H9 (cell line): ENCODE results near the gene MSANTD1. TPM values are rescaled to one million over a fixed set of nuclear protein-coding genes. Genes with fewer than 3 reads are reported as not detected.

ENCODE experiments used
- DNase-seq: peaks from one replicate; pipeline ENCODE4 v3.0.0-alpha.2; 2017
- H2AFZ ChIP-seq: one replicate; pipeline ENCODE4 v1.6.1; 2013; ENCODE audit warnings: mild to moderate bottlenecking, low read length, control low read depth, moderate library complexity
- H2AK5ac ChIP-seq: 2 replicates; pipeline ENCODE4 v1.6.1; 2013; ENCODE audit warnings: low read length, control low read depth, mixed read lengths; ENCODE audit not compliant: insufficient read length
- H2BK120ac ChIP-seq: one replicate; pipeline ENCODE4 v1.6.1; 2013; ENCODE audit warnings: low read depth, mild to moderate bottlenecking, low read length, control low read depth, inconsistent platforms; ENCODE audit not compliant: poor library complexity, severe bottlenecking
- H2BK12ac ChIP-seq: 2 replicates; pipeline ENCODE4 v1.6.1; 2013; ENCODE audit warnings: low read length, control low read depth, mixed read lengths, low read depth; ENCODE audit not compliant: insufficient read length
- H2BK15ac ChIP-seq: 2 replicates; pipeline ENCODE4 v1.6.1; 2013; ENCODE audit warnings: low read depth, low read length, control low read depth
- H2BK20ac ChIP-seq: one replicate; pipeline ENCODE4 v1.6.1; 2013; ENCODE audit warnings: low read depth, mild to moderate bottlenecking, low read length, control low read depth, inconsistent platforms; ENCODE audit not compliant: poor library complexity, severe bottlenecking
- H2BK5ac ChIP-seq: 2 replicates; pipeline ENCODE4 v1.6.1; 2013; ENCODE audit warnings: low read length, control low read depth, mixed read lengths; ENCODE audit not compliant: insufficient read length
- H3K14ac ChIP-seq: 2 replicates; pipeline ENCODE4 v1.6.1; 2013; ENCODE audit warnings: low read length, control low read depth; ENCODE audit not compliant: insufficient read depth
- H3K18ac ChIP-seq: 2 replicates; pipeline ENCODE4 v1.6.1; 2013; ENCODE audit warnings: low read depth, mild to moderate bottlenecking, mixed read lengths, low read length, control low read depth; ENCODE audit not compliant: insufficient read length
- H3K23ac ChIP-seq: 2 replicates; pipeline ENCODE4 v1.6.1; 2013; ENCODE audit warnings: low read length, control low read depth, mixed read lengths, low read depth; ENCODE audit not compliant: insufficient read length
- H3K23me2 ChIP-seq: 2 replicates; pipeline ENCODE4 v1.6.1; 2013; ENCODE audit warnings: low read depth, mild to moderate bottlenecking, mixed read lengths, low read length, control low read depth; ENCODE audit not compliant: insufficient read length, poor library complexity, severe bottlenecking
- H3K27ac ChIP-seq: 2 replicates; pipeline ENCODE4 v1.5.1; 2013; ENCODE audit warnings: low read length, control low read depth, mixed read lengths, low read depth; ENCODE audit not compliant: insufficient read length
- H3K27me3 ChIP-seq: 2 replicates; pipeline ENCODE4 v1.6.1; 2013; ENCODE audit warnings: low read length, control low read depth, inconsistent platforms; ENCODE audit not compliant: insufficient read depth
- H3K4ac ChIP-seq: 2 replicates; pipeline ENCODE4 v1.6.1; 2013; ENCODE audit warnings: low read depth, mild to moderate bottlenecking, control low read depth, inconsistent platforms, low read length, moderate library complexity
- H3K4me1 ChIP-seq: 2 replicates; pipeline ENCODE4 v1.6.1; 2013; ENCODE audit warnings: low read length, control low read depth, inconsistent platforms; ENCODE audit not compliant: insufficient read depth
- H3K4me2 ChIP-seq: 2 replicates; pipeline ENCODE4 v1.6.1; 2013; ENCODE audit warnings: low read length, control low read depth, mixed read lengths; ENCODE audit not compliant: insufficient read length, insufficient read depth
- H3K56ac ChIP-seq: 2 replicates; pipeline ENCODE4 v1.6.1; 2013; ENCODE audit warnings: low read depth, mild to moderate bottlenecking, mixed read lengths, low read length, control low read depth; ENCODE audit not compliant: insufficient read length
- H3K79me1 ChIP-seq: 2 replicates; pipeline ENCODE4 v1.6.1; 2013; ENCODE audit warnings: low read depth, mild to moderate bottlenecking, moderate library complexity, low read length, control low read depth, inconsistent platforms; ENCODE audit not compliant: insufficient read depth, poor library complexity, severe bottlenecking
- H3K79me2 ChIP-seq: 2 replicates; pipeline ENCODE4 v1.6.1; 2013; ENCODE audit warnings: low read length, control low read depth, inconsistent platforms; ENCODE audit not compliant: insufficient read depth
- H3K9ac ChIP-seq: 2 replicates; pipeline ENCODE4 v1.6.1; 2013; ENCODE audit warnings: low read length, control low read depth, mixed read lengths; ENCODE audit not compliant: insufficient read length; ENCODE audit errors: extremely low read depth
- H3K9me3 ChIP-seq: one replicate; pipeline ENCODE4 v1.6.1; 2013; ENCODE audit warnings: low read depth, low read length, inconsistent platforms; ENCODE audit not compliant: control insufficient read depth
- H3T11ph ChIP-seq: one replicate; pipeline ENCODE4 v1.6.1; 2013; ENCODE audit warnings: mild to moderate bottlenecking, low read length, control low read depth, inconsistent platforms
- H4K20me1 ChIP-seq: one replicate; pipeline ENCODE4 v1.6.1; 2013; ENCODE audit not compliant: control insufficient read depth, insufficient read length, insufficient read depth
- H4K5ac ChIP-seq: 2 replicates; pipeline ENCODE4 v1.6.1; 2013; ENCODE audit warnings: low read depth, mild to moderate bottlenecking, mixed read lengths, low read length, control low read depth; ENCODE audit not compliant: insufficient read length
- H4K8ac ChIP-seq: replicated peaks from 2 replicates; pipeline ENCODE4 v1.6.1; 2013; ENCODE audit warnings: low read length, control low read depth, mixed read lengths, low read depth; ENCODE audit not compliant: insufficient read length
- H4K91ac ChIP-seq: 2 replicates; pipeline ENCODE4 v1.6.1; 2013; ENCODE audit warnings: low read depth, mild to moderate bottlenecking, moderate library complexity, mixed read lengths, low read length, control low read depth; ENCODE audit not compliant: insufficient read length
- H3K27ac Mint-ChIP-seq, 3 experiments: 2 replicates in 2 of 3; 3 replicates in 1 of 3; pipeline ENCODE4 v1.8.0; 2020 to 2021; ENCODE audit warnings: mixed read lengths in 3 of 3, mild to moderate bottlenecking in 1 of 3, moderate library complexity in 1 of 3
- H3K27me3 Mint-ChIP-seq: 2 replicates; pipeline ENCODE4 v1.8.0; 2021; ENCODE audit warnings: low read depth, mild to moderate bottlenecking, moderate library complexity, mixed read lengths
- H3K36me3 Mint-ChIP-seq, 3 experiments: 2 replicates in 2 of 3; 3 replicates in 1 of 3; pipeline ENCODE4 v1.8.0; 2020 to 2021; ENCODE audit warnings: low read depth in 3 of 3, mixed read lengths in 3 of 3; ENCODE audit not compliant: insufficient read depth in 1 of 3
- H3K4me1 Mint-ChIP-seq, 2 experiments: 2 replicates each; pipeline ENCODE4 v1.8.0; 2020; ENCODE audit warnings: mixed read lengths in 2 of 2
- H3K4me3 Mint-ChIP-seq, 2 experiments: 2 replicates in 1 of 2; 3 replicates in 1 of 2; pipeline ENCODE4 v1.8.0; 2020 to 2021; ENCODE audit warnings: mild to moderate bottlenecking in 2 of 2, mixed read lengths in 2 of 2, moderate library complexity in 1 of 2
- H3K9me3 Mint-ChIP-seq, 2 experiments: 2 replicates in 1 of 2; 3 replicates in 1 of 2; pipeline ENCODE4 v1.8.0; 2020; ENCODE audit warnings: mild to moderate bottlenecking in 2 of 2, mixed read lengths in 2 of 2, moderate library complexity in 1 of 2
- CTCF ChIP-seq: fragments of 200-600 bp; sonication (generic); conservative IDR thresholded peaks from 3 replicates; pipeline ENCODE4 v1.8.0; 2021; ENCODE audit warnings: antibody characterized with exemption, mild to moderate bottlenecking
- WGBS: extraction: QIAGEN DNeasy Blood & Tissue Kit; methylation state at CpG from one replicate; pipeline ENCODE4 v1.1.7; 2013; ENCODE audit warnings: missing lambda C conversion rate, low lambda C conversion rate, mixed read lengths; ENCODE audit not compliant: insufficient read length; ENCODE audit errors: extremely low coverage; 5-methylcytosine and 5-hydroxymethylcytosine counted together
- total RNA-seq: library from RNA; stranded (reverse); gene quantifications from 2 replicates; pipeline ENCODE4 v1.2.1, GENCODE V29; 2021

Gene MSANTD1
- total RNA-seq, 1 experiment from 2014 or later: 0.83 TPM

GRCh38 chr4:3266076-3266475 is 17.1 kb downstream of the MSANTD1 start:
- Histone ChIP-seq H3K56ac (no peak overlapping the region), H2AK5ac (no peak overlapping the region), H3K4ac (no peak overlapping the region), H3K27me3 (no peaks in the 10 kb centered on the region; the same call in 1 of the 2 replicates), H4K8ac (no peak overlapping the region), H2BK5ac (no peak overlapping the region), H4K20me1 (no peaks in the 10 kb centered on the region), H3T11ph (no peak overlapping the region), H3K27ac (no peak overlapping the region), H2BK12ac (no peak overlapping the region), H3K14ac (no peak overlapping the region), H3K9ac (no peak overlapping the region), H3K23me2 (no peaks in the 10 kb centered on the region), H2BK20ac (no peak overlapping the region), H4K5ac (no peak overlapping the region), H3K23ac (no peak overlapping the region), H4K91ac (no peak overlapping the region), H3K18ac (no peak overlapping the region), H3K4me1 (no peaks in the 10 kb centered on the region), H2AFZ (no peak overlapping the region), H3K79me2 (no peaks in the 10 kb centered on the region), H3K79me1 (no peaks in the 10 kb centered on the region), H2BK120ac (no peak overlapping the region), H3K4me2 (no peak overlapping the region), H3K9me3 (no peaks in the 10 kb centered on the region), H2BK15ac (no peak overlapping the region)
- peaks cover 4 to 14% of the 10 kb centered on the region in 2 experiments; a peak in 3 of 4 replicates for H3K4me1 Mint-ChIP-seq
- no peak for DNase-seq
- H3K9me3 Mint-ChIP-seq: no peaks in the 10 kb centered on the region
- no CpG with 5 or more reads among the region's 17 CpGs for WGBS
- TF ChIP-seq CTCF: no peak
- H3K36me3 Mint-ChIP-seq: no peaks in the 10 kb centered on the region
- no peak overlapping the region for H3K27ac Mint-ChIP-seq
- H3K27me3 Mint-ChIP-seq: peaks cover 17% of the 10 kb centered on the region
- H3K4me3 Mint-ChIP-seq: no peak overlapping the region
